T-helper 2 cell treated with Interferon-gamma antibody and Interleukin-4, amounts not matched to agents 5 μg/mL and 100 μg/mL, for 36 hours (primary cell): Measurements from ENCODE around the gene SH2D3A.

Source experiments
- DNase-seq: peaks from one replicate; pipeline ENCODE4 v3.0.0; 2021; ENCODE audit warnings: low spot score
- H3K27ac Mint-ChIP-seq: one replicate; pipeline ENCODE4 v1.8.0; 2021; ENCODE audit warnings: mild to moderate bottlenecking, mixed read lengths
- H3K27me3 Mint-ChIP-seq: one replicate; pipeline ENCODE4 v1.8.0; 2021; ENCODE audit warnings: low read depth, mixed read lengths
- H3K36me3 Mint-ChIP-seq: one replicate; pipeline ENCODE4 v1.8.0; 2021; ENCODE audit warnings: low read depth, mixed read lengths
- H3K4me1 Mint-ChIP-seq: one replicate; pipeline ENCODE4 v1.8.0; 2021; ENCODE audit warnings: low read depth, mixed read lengths
- H3K4me3 Mint-ChIP-seq: one replicate; pipeline ENCODE4 v1.8.0; 2022; ENCODE audit warnings: mild to moderate bottlenecking, moderate library complexity, mixed read lengths
- H3K9me3 Mint-ChIP-seq: one replicate; pipeline ENCODE4 v1.8.0; 2021; ENCODE audit warnings: mixed read lengths

SH2D3A gene

GRCh38 chr19:6743066-6743465 is 24.2 kb downstream of the SH2D3A start:
- no peaks in the 10 kb centered on the region for H3K9me3 Mint-ChIP-seq
- DNase-seq: no peak
- H3K27ac Mint-ChIP-seq: no peak overlapping the region
- H3K4me1 Mint-ChIP-seq: peaks cover 16% of the 10 kb centered on the region
- H3K4me3 Mint-ChIP-seq: no peak overlapping the region
- H3K36me3 Mint-ChIP-seq: peaks cover 28% of the 10 kb centered on the region
- H3K27me3 Mint-ChIP-seq: no peaks in the 10 kb centered on the region

- Mint-ChIP-seq H3K4me3 (peak overlapping the region; percentile 84), H3K27ac (no peak overlapping the region), H3K4me1 (peaks cover 28% of the 10 kb centered on the region), H3K9me3 (no peaks in the 10 kb centered on the region), H3K36me3 (peaks cover 23% of the 10 kb centered on the region), H3K27me3 (no peaks in the 10 kb centered on the region)
- DNase-seq: no peak
These were observed 26.5 kb downstream of the SH2D3A start for GRCh38 chr19:6740589-6741343.

DNA sequence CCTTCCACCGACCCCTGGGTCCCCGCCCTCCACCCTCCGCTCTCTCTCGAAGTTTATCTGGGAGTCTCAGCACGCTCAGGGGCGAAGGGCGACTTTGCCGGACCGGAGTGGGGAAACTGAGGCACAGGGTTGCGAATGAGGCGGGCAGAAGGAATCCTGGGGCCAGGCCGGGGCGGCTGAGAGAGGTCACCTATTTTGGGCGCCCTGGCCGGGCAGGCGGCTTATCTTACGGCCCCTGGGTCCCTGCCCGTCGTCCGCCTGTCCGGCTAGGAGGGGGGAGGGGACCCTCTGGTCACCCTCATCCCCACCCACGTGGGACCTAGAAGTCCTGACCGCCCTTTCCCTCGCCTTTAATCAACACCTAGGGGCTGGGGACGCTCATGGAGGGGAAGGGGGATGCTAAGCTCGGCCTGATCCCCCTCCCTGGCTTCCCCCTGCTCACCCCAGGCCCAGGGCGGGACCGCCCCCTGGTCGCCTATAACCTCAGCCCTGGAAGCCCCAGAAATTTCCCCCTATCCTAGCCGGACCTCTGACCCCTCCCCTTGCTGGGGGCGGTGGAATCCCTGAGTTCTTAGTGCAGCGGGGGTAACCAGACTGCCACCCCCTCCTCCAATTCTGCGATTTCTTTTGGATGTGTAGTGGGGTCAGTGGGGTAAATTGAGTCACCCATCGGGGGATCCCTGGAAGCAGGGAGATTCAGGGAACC is 27.2 kb downstream of the SH2D3A start:
- DNase-seq: peak; percentile 32
- Mint-ChIP-seq H3K27me3 (no peaks in the 10 kb centered on the region), H3K4me1 (peaks cover 29% of the 10 kb centered on the region), H3K9me3 (no peaks in the 10 kb centered on the region), H3K36me3 (peaks cover 24% of the 10 kb centered on the region), H3K4me3 (peak overlapping the region; percentile 84), H3K27ac (no peak overlapping the region)

- H3K27ac Mint-ChIP-seq: peak within 1 kb of the TSS; percentile 99
- peak; percentile 81 for DNase-seq
- peaks cover 29% of the 10 kb centered on the region for H3K4me1 Mint-ChIP-seq
- H3K9me3 Mint-ChIP-seq: no peaks in the 10 kb centered on the region
- peaks cover 25% of the 10 kb centered on the region for H3K36me3 Mint-ChIP-seq
- H3K27me3 Mint-ChIP-seq: no peaks in the 10 kb centered on the region
- peak within 1 kb of the TSS; percentile 98 for H3K4me3 Mint-ChIP-seq
These were observed 27.8 kb downstream of the SH2D3A start, which contains the start of gene TRIP10 for GRCh38 chr19:6739390-6739882. TSS of gene TRIP10 (plus strand) at chr19:6739680. CDS start at chr19:6739762, 82 bp downstream.

- H3K36me3 Mint-ChIP-seq: peaks cover 20% of the 10 kb centered on the region
- peak overlapping the region; percentile 99 for H3K27ac Mint-ChIP-seq
- H3K4me3 Mint-ChIP-seq: peak overlapping the region; percentile 98
- H3K4me1 Mint-ChIP-seq: peaks cover 29% of the 10 kb centered on the region
- H3K27me3 Mint-ChIP-seq: no peaks in the 10 kb centered on the region
- DNase-seq: no peak
- no peaks in the 10 kb centered on the region for H3K9me3 Mint-ChIP-seq
These were observed 28.3 kb downstream of the SH2D3A start for GRCh38 chr19:6738787-6739389.

DNA sequence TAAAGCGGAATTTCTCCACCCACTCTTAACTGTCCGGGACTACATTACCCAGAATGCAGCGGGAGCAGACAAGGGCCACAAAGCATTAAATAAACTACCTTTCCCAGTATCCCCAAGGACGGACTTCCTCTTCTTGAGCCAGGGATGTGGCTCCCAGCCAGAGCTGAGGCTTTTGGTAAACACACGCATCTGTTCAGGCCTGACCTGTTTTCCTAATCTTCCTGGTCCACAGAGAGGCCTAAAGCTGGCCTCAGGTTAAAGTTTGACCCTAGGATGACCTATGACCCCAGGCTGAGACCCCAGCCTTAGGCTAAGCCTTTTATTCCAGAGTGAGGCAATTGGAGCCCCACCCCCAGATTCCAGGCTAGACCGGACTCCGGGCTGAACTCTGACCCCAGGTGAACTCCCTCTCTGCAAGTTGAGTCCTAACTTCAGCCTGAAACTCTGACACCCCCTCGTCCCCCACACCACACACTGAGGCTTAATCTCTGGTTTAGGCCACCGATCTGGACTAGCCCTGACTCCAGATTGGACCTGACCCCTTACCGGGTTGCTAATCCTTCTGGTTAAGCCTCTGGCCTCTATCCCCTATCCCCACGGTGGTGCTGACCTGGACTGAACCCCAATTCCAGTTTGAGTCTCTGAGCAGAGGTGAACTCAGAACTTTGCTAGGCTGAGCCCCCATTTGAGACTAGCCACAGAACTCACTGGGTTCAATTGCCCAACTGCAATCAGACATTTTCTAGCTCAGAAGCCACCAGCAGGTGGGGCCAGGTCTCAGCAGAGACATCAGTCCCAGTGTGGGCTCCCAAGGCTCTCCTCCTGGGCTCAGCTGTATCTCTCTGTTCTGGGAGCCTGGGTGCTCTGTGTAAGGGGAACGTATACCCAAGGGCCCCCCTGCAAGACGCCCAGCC is 29.1 kb downstream of the SH2D3A start:
- H3K4me1 Mint-ChIP-seq: peaks cover 29% of the 10 kb centered on the region
- peak overlapping the region; percentile 98 for H3K4me3 Mint-ChIP-seq
- H3K9me3 Mint-ChIP-seq: no peaks in the 10 kb centered on the region
- peak overlapping the region; percentile 99 for H3K27ac Mint-ChIP-seq
- H3K36me3 Mint-ChIP-seq: peaks cover 14% of the 10 kb centered on the region
- H3K27me3 Mint-ChIP-seq: no peaks in the 10 kb centered on the region
- DNase-seq: peak; percentile 79

- peak within 1 kb of the TSS; percentile 99 for H3K27ac Mint-ChIP-seq
- H3K9me3 Mint-ChIP-seq: no peaks in the 10 kb centered on the region
- peak within 1 kb of the TSS; percentile 98 for H3K4me3 Mint-ChIP-seq
- peak; percentile 100 for DNase-seq
- no peaks in the 10 kb centered on the region for H3K27me3 Mint-ChIP-seq
- H3K4me1 Mint-ChIP-seq: peaks cover 29% of the 10 kb centered on the region
- peaks cover 17% of the 10 kb centered on the region for H3K36me3 Mint-ChIP-seq
These were observed 29.9 kb downstream of the SH2D3A start, which contains the start of gene GPR108 for GRCh38 chr19:6737284-6737872. TSS of gene GPR108 (minus strand) at chr19:6737580. CDS start at chr19:6737576, 4 bp downstream.

DNA sequence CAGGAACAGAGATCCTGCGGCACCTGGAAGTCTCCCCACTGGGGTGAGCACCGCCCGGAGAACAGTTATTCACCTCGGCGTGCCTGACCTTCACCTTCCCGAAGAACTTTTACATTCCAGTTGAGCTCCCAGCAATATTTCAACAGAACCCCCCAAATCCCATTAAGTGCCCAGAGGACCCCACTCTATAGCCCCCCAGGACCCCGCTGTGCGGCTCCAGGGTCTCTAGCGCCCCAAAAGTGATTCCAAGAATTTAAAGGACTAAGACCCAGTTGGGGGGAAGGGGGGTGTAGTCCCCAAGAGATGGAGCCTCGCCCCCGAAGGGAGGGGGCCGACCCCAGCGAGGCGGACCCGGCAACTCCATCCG is 30.3 kb downstream of the SH2D3A start:
- no peak for DNase-seq
- peak overlapping the region; percentile 99 for H3K27ac Mint-ChIP-seq
- no peaks in the 10 kb centered on the region for H3K9me3 Mint-ChIP-seq
- peaks cover 29% of the 10 kb centered on the region for H3K4me1 Mint-ChIP-seq
- H3K27me3 Mint-ChIP-seq: no peaks in the 10 kb centered on the region
- peak overlapping the region; percentile 98 for H3K4me3 Mint-ChIP-seq
- H3K36me3 Mint-ChIP-seq: peaks cover 18% of the 10 kb centered on the region

- peak overlapping the region; percentile 99 for H3K27ac Mint-ChIP-seq
- H3K4me1 Mint-ChIP-seq: peaks cover 29% of the 10 kb centered on the region
These were observed 30.9 kb downstream of the SH2D3A start for GRCh38 chr19:6736169-6736916.

GRCh38 chr19:6735181-6735911 is 31.9 kb downstream of the SH2D3A start:
- peak overlapping the region; percentile 98 for H3K4me3 Mint-ChIP-seq
- no peaks in the 10 kb centered on the region for H3K9me3 Mint-ChIP-seq
- H3K27ac Mint-ChIP-seq: peak overlapping the region; percentile 99

More at GRCh38 chr19:6736169-6736916, 30.9 kb downstream of the SH2D3A start:
- DNase-seq: peak; percentile 79
- Mint-ChIP-seq H3K9me3 (no peaks in the 10 kb centered on the region), H3K4me3 (peak overlapping the region; percentile 98), H3K27me3 (no peaks in the 10 kb centered on the region), H3K36me3 (peaks cover 17% of the 10 kb centered on the region)

GRCh38 chr19:6734096-6734696 is 33.0 kb downstream of the SH2D3A start:
- Mint-ChIP-seq H3K9me3 (no peaks in the 10 kb centered on the region), H3K4me3 (no peak overlapping the region), H3K27ac (no peak overlapping the region), H3K27me3 (no peaks in the 10 kb centered on the region), H3K36me3 (peaks cover 22% of the 10 kb centered on the region), H3K4me1 (peaks cover 24% of the 10 kb centered on the region)
- DNase-seq: no peak

More at GRCh38 chr19:6735181-6735911, 31.9 kb downstream of the SH2D3A start:
- DNase-seq: no peak
- no peaks in the 10 kb centered on the region for H3K27me3 Mint-ChIP-seq
- peaks cover 17% of the 10 kb centered on the region for H3K36me3 Mint-ChIP-seq
- peaks cover 26% of the 10 kb centered on the region for H3K4me1 Mint-ChIP-seq
